SH-SY5Y (cell line): ENCODE data around the gene OR2AG1.

Experiments used
- GATA2 ChIP-seq: IDR thresholded peaks from 2 replicates; pipeline ENCODE4 v1.6.1; 2011; ENCODE audit warnings: mild to moderate bottlenecking, low read depth, low read length
- GATA3 ChIP-seq: IDR thresholded peaks from 2 replicates; pipeline ENCODE4 v1.6.1; 2011; ENCODE audit warnings: low read depth, mild to moderate bottlenecking, low read length, moderate library complexity

DNA sequence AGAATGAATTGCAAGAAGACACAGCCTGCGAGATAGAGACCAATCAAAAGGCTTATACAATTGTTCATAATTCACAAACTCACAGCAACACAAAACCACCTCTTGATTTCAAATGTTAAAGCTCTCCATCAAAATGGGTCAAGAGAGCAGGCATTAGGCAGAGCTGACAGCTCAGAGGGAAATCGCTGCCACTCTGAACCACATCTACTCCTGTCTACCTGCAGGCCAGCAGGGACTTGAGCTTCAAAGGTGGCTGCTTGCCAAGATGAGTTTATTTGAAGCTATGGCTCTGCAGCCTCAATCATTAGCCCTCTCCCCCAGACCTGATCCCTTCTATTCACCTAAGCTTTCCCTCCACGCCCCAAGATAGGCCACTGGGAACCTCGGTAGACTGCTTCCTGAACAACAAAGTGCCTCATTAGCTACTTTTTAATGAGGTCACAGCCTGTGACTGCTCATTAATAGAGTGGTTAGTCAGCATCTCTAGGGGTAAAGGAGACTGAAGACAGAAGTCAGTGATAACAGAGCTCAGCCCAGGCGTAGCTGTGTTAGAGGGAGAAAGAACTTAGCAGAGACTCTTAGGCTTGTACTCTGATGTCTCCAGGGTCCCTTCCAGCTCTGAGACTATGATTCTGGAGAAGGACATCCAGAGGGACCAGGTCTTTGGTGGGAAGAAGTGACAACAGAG is 41.5 kb downstream of the OR2AG1 start:
- TF ChIP-seq GATA3 (no peak), GATA2 (no peak)
